GM04503 (cell line): Measurements from ENCODE around the gene IFITM10.
"Not testable (repeated sequence)": the region's sequence is repeated elsewhere in the genome, so short reads cannot be mapped to it uniquely, and the experiment has no call there.

ENCODE experiments used
- DNase-seq: peaks from one replicate; pipeline ENCODE4 v3.0.0-alpha.2; 2012; ENCODE audit warnings: low read depth

Gene IFITM10

GRCh38 chr11:1777737-1778136 is 27.3 kb upstream of the IFITM10 start:
- DNase-seq: no peak

GRCh38 chr11:1776944-1777715 is 26.7 kb upstream of the IFITM10 start:
- DNase-seq: no peak

GRCh38 chr11:1776331-1776851 is 26.0 kb upstream of the IFITM10 start:
- no peak for DNase-seq

DNA sequence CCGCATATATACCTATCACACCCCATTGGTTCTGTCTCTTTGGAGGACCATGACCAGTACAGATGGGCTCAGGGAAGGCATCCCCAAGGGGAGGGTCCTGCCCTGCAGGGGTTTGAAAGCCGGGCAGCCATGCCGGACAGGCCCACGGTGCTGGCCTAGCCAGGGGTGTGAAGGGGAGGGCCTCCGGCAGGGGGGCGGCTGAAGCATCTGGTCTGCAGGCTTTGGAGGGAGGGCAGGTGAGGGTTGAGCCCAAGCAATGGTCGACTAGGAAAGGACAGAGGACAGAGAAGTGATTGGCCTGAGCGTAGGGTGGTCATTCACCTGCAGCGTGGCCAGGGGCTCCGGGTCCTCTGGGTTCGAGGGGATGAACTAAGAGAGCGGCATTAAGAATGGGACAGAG is 24.5 kb upstream of the IFITM10 start:
- no peak for DNase-seq

DNA sequence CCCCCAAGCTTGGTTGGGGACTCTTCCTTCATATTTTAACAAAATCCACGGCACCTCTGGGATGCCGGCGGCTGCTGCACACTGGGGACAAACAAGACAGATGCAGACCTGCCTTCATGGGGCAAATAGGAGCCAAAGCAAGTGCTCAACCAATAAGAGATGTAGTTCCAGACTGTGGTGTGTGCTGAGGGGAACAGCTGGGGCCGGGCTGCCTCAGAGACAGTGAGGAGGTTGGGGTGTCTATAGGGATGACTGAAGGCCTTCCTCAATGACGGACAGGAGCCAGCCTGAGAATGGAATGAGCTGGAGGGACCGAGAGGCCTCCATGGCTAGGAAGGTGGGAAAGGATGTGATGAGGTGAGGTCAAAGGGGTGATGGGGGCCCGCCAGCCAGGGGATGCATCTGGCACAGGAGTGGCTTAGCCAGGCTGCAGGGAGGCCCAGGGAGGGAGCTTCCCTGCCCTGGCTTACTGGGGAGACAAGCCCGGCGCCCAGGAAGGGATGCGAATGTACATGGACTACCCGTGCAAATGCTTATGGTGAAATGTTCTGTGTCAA is 23.7 kb upstream of the IFITM10 start:
- no peak for DNase-seq

GRCh38 chr11:1773131-1773993 is 23.0 kb upstream of the IFITM10 start:
- no peak for DNase-seq

DNA sequence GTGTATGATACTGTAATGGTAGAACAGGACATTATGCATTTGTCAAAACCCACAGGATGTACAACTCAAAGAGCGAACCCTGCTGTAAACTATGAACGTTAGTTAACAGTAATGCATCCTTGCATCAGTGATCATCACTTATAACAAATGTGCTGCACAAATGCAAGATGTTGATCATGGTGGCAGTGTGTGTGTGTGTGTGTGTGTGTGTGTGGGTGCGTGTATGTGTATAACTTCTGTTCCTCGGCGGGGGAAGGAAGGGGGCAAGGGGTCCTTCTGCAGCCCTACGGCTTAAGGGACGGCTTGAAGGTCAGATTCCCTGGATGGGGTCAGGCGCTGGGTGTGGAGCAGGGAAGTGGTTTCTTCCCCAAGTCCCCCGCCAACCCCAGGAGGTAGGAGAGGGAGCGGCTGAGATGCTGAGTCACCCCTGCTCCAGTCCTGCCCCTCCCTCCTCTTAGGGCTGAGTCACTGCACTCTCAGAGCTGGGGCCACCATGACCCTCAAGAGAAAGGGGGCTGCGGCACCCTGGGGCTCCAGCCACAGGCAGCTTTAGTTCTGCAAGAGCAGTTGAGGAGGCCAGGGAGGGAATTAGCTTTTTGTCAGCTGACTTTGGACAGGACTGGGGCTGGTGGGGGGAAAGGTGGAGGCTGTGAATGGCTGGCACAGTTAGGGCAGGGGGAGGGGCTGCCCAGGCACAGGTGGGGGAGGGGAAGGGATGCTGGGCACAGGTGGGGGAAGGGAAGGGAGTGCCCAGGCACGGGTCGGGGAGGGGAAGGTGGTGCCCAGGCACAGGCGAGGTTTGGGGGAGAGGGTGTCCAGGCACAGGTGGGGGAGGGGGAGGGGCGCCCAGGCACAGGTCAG is 22.1 kb upstream of the IFITM10 start:
- DNase-seq: no peak

DNA sequence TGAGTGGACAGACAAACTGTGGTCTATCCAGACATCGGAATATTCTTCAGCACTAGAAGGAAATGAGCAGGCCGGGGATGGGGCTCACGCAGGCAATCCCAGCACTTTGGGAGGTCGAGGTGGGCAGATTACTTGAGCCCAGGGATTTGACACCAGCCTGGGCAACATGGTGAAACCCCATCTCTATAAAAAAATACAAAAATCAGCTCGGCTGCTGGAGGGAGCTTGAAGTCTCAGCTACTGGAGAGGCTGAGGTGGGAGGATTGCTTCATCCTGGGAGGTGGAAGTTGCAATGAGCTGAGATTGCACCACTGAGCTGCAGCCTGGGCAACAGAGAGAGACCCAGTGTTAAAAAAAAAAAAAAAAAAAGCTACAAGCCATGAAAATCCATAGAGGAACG is 21.3 kb upstream of the IFITM10 start:
- no peak for DNase-seq

GRCh38 chr11:1771273-1771672 is 20.9 kb upstream of the IFITM10 start:
- no peak for DNase-seq

GRCh38 chr11:1770528-1770927 is 20.1 kb upstream of the IFITM10 start:
- no peak for DNase-seq

DNA sequence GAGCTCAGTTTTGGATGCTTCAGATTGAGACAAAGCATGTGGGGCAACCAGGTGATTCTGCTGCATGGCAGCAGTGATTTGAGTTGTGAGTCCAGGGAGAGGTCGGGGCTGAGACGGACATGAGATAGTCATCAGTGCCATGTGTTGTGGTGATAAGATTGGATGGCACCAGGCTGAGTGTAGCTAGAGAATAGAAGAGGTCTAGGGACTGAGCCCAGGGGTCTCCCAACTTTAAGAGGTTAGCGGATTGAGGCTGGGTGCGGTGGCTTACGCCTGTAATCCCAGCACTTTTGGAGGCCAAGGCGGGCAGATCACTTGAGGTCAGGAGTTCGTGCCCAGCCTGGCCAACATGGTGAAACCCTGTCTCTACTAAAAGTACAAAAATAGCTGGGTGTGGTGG is 19.7 kb upstream of the IFITM10 start:
- DNase-seq: no peak

DNA sequence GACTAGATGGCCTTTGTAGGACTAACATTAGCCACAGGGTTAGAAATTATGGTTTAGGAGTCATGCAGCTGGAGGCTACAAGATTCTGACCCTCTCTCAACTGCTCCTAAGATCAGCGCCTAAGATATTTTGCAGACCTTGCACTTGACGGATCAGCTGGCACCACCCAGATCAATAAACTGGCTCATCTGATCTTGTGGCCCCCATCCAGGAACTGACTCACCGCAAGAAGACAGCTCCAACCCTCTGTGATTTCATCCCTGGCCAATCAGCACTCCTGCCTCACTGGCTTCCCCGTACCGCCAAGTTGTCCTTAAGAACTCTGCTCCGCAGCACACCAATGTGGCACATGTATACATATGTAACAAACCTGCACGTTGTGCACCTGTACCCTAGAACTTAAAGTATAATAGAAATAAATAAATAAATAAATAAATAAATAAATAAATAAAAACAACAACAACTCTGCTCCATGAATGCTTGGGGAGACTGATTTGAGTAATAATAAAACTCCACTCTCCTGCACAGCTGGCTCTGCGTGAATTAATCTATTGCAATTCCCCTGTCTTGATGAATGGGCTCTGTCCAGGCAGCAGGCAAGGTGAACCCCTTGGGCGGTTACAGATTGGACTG is 19.0 kb upstream of the IFITM10 start:
- not testable (repeated sequence) for DNase-seq

DNA sequence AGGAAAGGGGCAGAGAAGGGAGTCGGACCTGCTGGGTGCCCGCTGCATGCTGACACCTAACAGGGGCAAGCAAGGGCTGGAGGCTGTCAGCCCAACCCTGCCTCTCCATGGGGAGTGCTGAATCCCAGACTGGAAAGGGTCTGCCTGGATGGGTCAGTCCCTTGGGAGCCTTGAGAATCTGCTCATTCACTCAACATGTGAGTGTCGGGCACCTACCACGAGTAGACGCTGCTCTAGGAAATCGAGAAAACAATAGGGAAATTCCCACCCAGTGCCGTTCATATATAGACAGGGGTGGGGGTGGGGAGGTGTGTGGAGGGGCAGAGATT is 17.7 kb upstream of the IFITM10 start:
- no peak for DNase-seq

- DNase-seq: no peak
These were observed 17.2 kb upstream of the IFITM10 start for GRCh38 chr11:1767399-1768140.

- DNase-seq: no peak
These were observed 16.5 kb upstream of the IFITM10 start for GRCh38 chr11:1766719-1767398.

- DNase-seq: no peak
These were observed 15.7 kb upstream of the IFITM10 start for GRCh38 chr11:1765871-1766718.

DNA sequence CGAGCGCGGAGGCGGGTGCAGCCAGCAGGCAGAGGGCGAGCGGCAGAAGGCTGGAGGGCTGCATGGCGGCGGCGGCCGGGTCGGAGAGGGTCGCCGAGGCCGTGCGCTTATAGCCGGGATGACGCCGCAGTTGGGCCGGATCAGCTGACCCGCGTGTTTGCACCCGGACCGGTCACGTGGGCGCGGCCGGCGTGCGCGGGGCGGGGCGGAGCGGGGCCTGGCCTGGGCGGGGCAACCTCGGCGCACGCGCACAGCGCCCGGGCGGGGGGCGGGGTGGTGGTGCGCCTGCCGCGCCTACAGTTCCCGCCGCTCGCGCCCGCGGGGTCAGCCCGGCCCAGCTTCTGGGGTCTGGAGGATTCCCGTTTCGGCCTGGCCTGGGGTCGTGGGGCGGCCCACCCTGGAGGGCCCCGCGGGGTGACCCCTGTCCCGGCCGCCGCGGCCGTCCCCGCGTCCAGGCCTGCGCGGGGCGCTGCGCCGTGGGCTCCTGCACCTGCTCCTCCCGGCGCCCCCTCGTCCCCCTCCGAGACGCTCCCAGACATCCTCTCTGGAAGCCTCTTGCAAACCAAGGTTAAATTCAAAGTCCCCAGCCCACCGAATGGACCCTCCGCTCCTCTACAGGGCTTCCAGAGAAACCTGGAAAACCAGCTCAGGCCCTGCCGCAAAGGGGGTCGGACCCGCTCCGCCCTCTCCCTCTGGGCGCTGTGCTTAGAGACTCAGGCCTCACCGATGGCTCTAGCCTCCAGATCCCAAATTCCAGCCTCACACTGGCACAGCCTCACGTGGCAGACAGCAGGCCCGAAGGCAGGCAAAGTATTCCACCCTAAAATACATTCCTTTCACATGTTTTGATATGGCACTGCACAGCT is 13.6 kb upstream of the IFITM10 start, which contains the start of gene CTSD:
Gene CTSD, minus strand, starts transcription at position 132 of the 866 bp plus-strand sequence. Its CDS starts 68 bp downstream, at position 64.
- DNase-seq: no peak

- DNase-seq: no peak
These were observed 13.0 kb upstream of the IFITM10 start for GRCh38 chr11:1763336-1763795.
